IMR-90 (cell line): ENCODE data around the gene PNO1. TPM values are rescaled to one million over a fixed set of nuclear protein-coding genes. Genes with fewer than 3 reads are reported as not detected.

ENCODE experiments used
- ATAC-seq: fragments of 200-7000 bp; cut with Tn5 transposase; 2 replicates; pipeline ENCODE4 v1.9.1; 2020; ENCODE audit warnings: low read depth, mild to moderate bottlenecking, moderate library complexity
- BruUV-seq: library from RNA; stranded (reverse); fragments of 400-500 nt; replicated peaks from 2 replicates; lab custom pipeline; 2021; lab: Mats Ljungman, UMichigan
- CTCF ChIA-PET: fragments of 300-600 bp; formaldehyde crosslinking; extraction: SDS; loops from one replicate; lab custom pipeline; 2021; ENCODE audit warnings: antibody characterized with exemption; lab: Yijun Ruan, JAX
- POLR2A ChIA-PET: fragments of 300-600 bp; sonication (Branson Sonifier 250); formaldehyde crosslinking; loops from one replicate; lab custom pipeline; 2022; ENCODE audit warnings: antibody characterized with exemption; ENCODE audit not compliant: unreplicated experiment; lab: Charles Lee
- DNase-seq: peaks from one replicate; pipeline ENCODE4 v3.0.0; 2013
- H2AFZ ChIP-seq: replicated peaks from 2 replicates; pipeline ENCODE3; 2013; ENCODE audit warnings: low read length, mild to moderate bottlenecking; ENCODE audit not compliant: poor library complexity
- H2AK5ac ChIP-seq: 2 replicates; pipeline ENCODE4 v1.6.1; 2013; ENCODE audit warnings: low read depth, low read length, inconsistent platforms
- H2AK9ac ChIP-seq: replicated peaks from 2 replicates; pipeline ENCODE3; 2013; ENCODE audit warnings: mild to moderate bottlenecking, low read depth, low read length, moderate library complexity; ENCODE audit not compliant: poor library complexity
- H2BK120ac ChIP-seq: 2 replicates; pipeline ENCODE4 v1.6.1; 2013; ENCODE audit warnings: low read depth, low read length, inconsistent platforms
- H2BK15ac ChIP-seq: 3 replicates; pipeline ENCODE4 v1.6.1; 2013; ENCODE audit warnings: low read depth, low read length, inconsistent platforms
- H2BK20ac ChIP-seq: 2 replicates; pipeline ENCODE4 v1.6.1; 2013; ENCODE audit warnings: low read depth, mild to moderate bottlenecking, inconsistent platforms, low read length, moderate library complexity
- H2BK5ac ChIP-seq: 2 replicates; pipeline ENCODE4 v1.6.1; 2013; ENCODE audit warnings: mild to moderate bottlenecking, low read depth, low read length, inconsistent platforms; ENCODE audit not compliant: poor library complexity, severe bottlenecking
- H3K14ac ChIP-seq: replicated peaks from 2 replicates; pipeline ENCODE4 v1.6.1; 2013; ENCODE audit warnings: low read depth, low read length, inconsistent platforms
- H3K18ac ChIP-seq: 2 replicates; pipeline ENCODE4 v1.6.1; 2013; ENCODE audit warnings: low read depth, low read length, control low read depth
- H3K23ac ChIP-seq: 2 replicates; pipeline ENCODE4 v1.6.1; 2013; ENCODE audit warnings: low read depth, low read length, inconsistent platforms
- H3K27ac ChIP-seq: 2 replicates; pipeline ENCODE4 v1.5.1; 2013; ENCODE audit warnings: mild to moderate bottlenecking, control low read depth, low read length; ENCODE audit not compliant: insufficient read depth
- H3K27me3 ChIP-seq: 2 replicates; pipeline ENCODE4 v1.6.1; 2013; ENCODE audit warnings: low read length; ENCODE audit not compliant: control insufficient read depth, insufficient read depth
- H3K36me3 ChIP-seq: 2 replicates; pipeline ENCODE4 v1.6.1; 2013; ENCODE audit warnings: low read length, mixed read lengths; ENCODE audit not compliant: control insufficient read depth, insufficient read depth
- H3K4ac ChIP-seq: 2 replicates; pipeline ENCODE4 v1.6.1; 2013; ENCODE audit warnings: low read depth, low read length, inconsistent platforms
- H3K4me1 ChIP-seq: 2 replicates; pipeline ENCODE4 v1.6.1; 2013; ENCODE audit warnings: low read length, mixed read lengths; ENCODE audit not compliant: control insufficient read depth, insufficient read depth
- H3K4me2 ChIP-seq: 2 replicates; pipeline ENCODE4 v1.6.1; 2013; ENCODE audit warnings: low read depth, mild to moderate bottlenecking, control low read depth, low read length, moderate library complexity
- H3K4me3 ChIP-seq: 2 replicates; pipeline ENCODE4 v1.5.1; 2013; ENCODE audit warnings: low read depth, mild to moderate bottlenecking, control low read depth, low read length, moderate library complexity; ENCODE audit not compliant: insufficient read depth
- H3K56ac ChIP-seq: 2 replicates; pipeline ENCODE4 v1.6.1; 2013; ENCODE audit warnings: low read length, inconsistent platforms; ENCODE audit not compliant: insufficient read depth; ENCODE audit errors: extremely low read depth
- H3K79me1 ChIP-seq, 2 experiments: 2 replicates each; pipeline ENCODE4 v1.6.1; 2013; ENCODE audit warnings: low read length in 2 of 2, inconsistent platforms in 1 of 2, low read depth in 1 of 2
- H3K9ac ChIP-seq: 2 replicates; pipeline ENCODE4 v1.6.1; 2013; ENCODE audit warnings: low read depth, low read length, control low read depth
- H3K9me1 ChIP-seq: 2 replicates; pipeline ENCODE4 v1.6.1; 2013; ENCODE audit warnings: low read length, inconsistent platforms; ENCODE audit not compliant: insufficient read depth
- H3K9me3 ChIP-seq: 2 replicates; pipeline ENCODE4 v1.6.1; 2013; ENCODE audit warnings: low read length; ENCODE audit not compliant: control insufficient read depth, insufficient read depth
- H4K20me1 ChIP-seq: 2 replicates; pipeline ENCODE4 v1.6.1; 2013; ENCODE audit warnings: low read length, inconsistent platforms; ENCODE audit not compliant: insufficient read depth
- H4K5ac ChIP-seq: 2 replicates; pipeline ENCODE4 v1.6.1; 2013; ENCODE audit warnings: mild to moderate bottlenecking, low read depth, low read length, control low read depth
- H4K8ac ChIP-seq, 2 experiments: 2 replicates each; pipeline ENCODE4 v1.6.1; 2013; ENCODE audit warnings: low read depth in 2 of 2, low read length in 2 of 2, control low read depth in 1 of 2, inconsistent platforms in 1 of 2
- H4K91ac ChIP-seq: 2 replicates; pipeline ENCODE4 v1.6.1; 2013; ENCODE audit warnings: low read depth, low read length, inconsistent platforms; ENCODE audit not compliant: insufficient read depth
- BHLHE40 ChIP-seq: fragments of 150-350 bp; IDR thresholded peaks from 2 replicates; pipeline ENCODE4 v1.6.1; 2016; ENCODE audit warnings: mild to moderate bottlenecking, low read depth, low read length
- CEBPB ChIP-seq: IDR thresholded peaks from 2 replicates; pipeline ENCODE4 v1.6.1; 2012; ENCODE audit warnings: low read depth, low read length, improper control_type of control experiment
- MAFK ChIP-seq: IDR thresholded peaks from 2 replicates; pipeline ENCODE4 v1.6.1; 2012; ENCODE audit warnings: low read depth, low read length, improper control_type of control experiment
- MXI1 ChIP-seq: IDR thresholded peaks from 2 replicates; pipeline ENCODE4 v1.6.1; 2012; ENCODE audit warnings: low read depth, mild to moderate bottlenecking, low read length, moderate library complexity, borderline replicate concordance
- NFE2L2 ChIP-seq: fragments of 150-350 bp; IDR thresholded peaks from 2 replicates; pipeline ENCODE4 v1.6.1; 2016; ENCODE audit warnings: low read depth, mild to moderate bottlenecking, low read length
- POLR2A ChIP-seq: IDR thresholded peaks from 2 replicates; pipeline ENCODE4 v1.6.1; 2012; ENCODE audit warnings: mild to moderate bottlenecking, low read depth, low read length
- RAD21 ChIP-seq: IDR thresholded peaks from 2 replicates; pipeline ENCODE4 v1.6.1; 2012; ENCODE audit warnings: low read length, improper control_type of control experiment
- RCOR1 ChIP-seq: IDR thresholded peaks from 2 replicates; pipeline ENCODE4 v1.6.1; 2012; ENCODE audit warnings: mild to moderate bottlenecking, low read length, improper control_type of control experiment; ENCODE audit not compliant: insufficient replicate concordance
- RFX5 ChIP-seq: IDR thresholded peaks from 2 replicates; pipeline ENCODE4 v1.8.0; 2012; ENCODE audit warnings: low read depth, mild to moderate bottlenecking, low read length, moderate library complexity
- SMC3 ChIP-seq: fragments of 150-350 bp; IDR thresholded peaks from 2 replicates; pipeline ENCODE4 v1.6.1; 2016; ENCODE audit warnings: low read depth, mild to moderate bottlenecking, antibody characterized with exemption, low read length, moderate library complexity
- WGBS, 2 experiments: methylation state at CpG; one replicate each; pipeline versions ENCODE4 v1.1.5 to v1.1.7; 2013; ENCODE audit warnings: missing lambda C conversion rate in 2 of 2; ENCODE audit not compliant: insufficient read length in 1 of 2; ENCODE audit errors: extremely low coverage in 2 of 2; 5-methylcytosine and 5-hydroxymethylcytosine counted together
- dilution Hi-C: fragments of 300-500 bp; cut with HindIII; formaldehyde crosslinking; loops from one replicate; pipeline ENCODE4 v1.14.3; 2018; ENCODE audit warnings: low sequenced_read_pairs; ENCODE audit not compliant: unreplicated experiment
- in situ Hi-C: fragments of 300-500 bp; cut with MboI; formaldehyde crosslinking; loops from 3 replicates; pipeline ENCODE4 v1.14.3; 2019; ENCODE audit warnings: low sequenced_read_pairs, inconsistent platforms, mixed read lengths
- intact Hi-C: fragments of 100-400 bp; cut with micrococcal nuclease; formaldehyde crosslinking; loops from 2 replicates; pipeline ENCODE4 v1.10.0; 2022
- polyA plus RNA-seq, 3 experiments: library from polyadenylated mRNA; depleted of rRNA; stranded (reverse); fragments of >200 nt; gene quantifications; 2 replicates each; pipeline ENCODE4 v1.2.3, GENCODE V29; 2012; ENCODE audit warnings: low replicate concordance in 1 of 3
- total RNA-seq: library from RNA; depleted of rRNA; stranded (reverse); fragments of >200 nt; gene quantifications from 2 replicates; pipeline ENCODE4 v1.2.3, GENCODE V29; 2012
- TF ChIP-seq, protein P1 (sequence below): fragments of 150-350 bp; IDR thresholded peaks from 2 replicates; pipeline ENCODE4 v1.6.1; 2016; ENCODE audit warnings: low read depth, mild to moderate bottlenecking, low read length, moderate library complexity, borderline replicate concordance
- TF ChIP-seq, protein P2 (sequence below): conservative IDR thresholded peaks from 2 replicates; pipeline ENCODE4 v1.5.1; 2012; ENCODE audit warnings: mild to moderate bottlenecking, low read depth, low read length, improper control_type of control experiment
- TF ChIP-seq, protein P3 (sequence below): fragments of 150-350 bp; IDR thresholded peaks from 2 replicates; pipeline ENCODE4 v1.6.1; 2017; ENCODE audit warnings: mild to moderate bottlenecking, antibody characterized with exemption, low read length, low read depth

Gene PNO1
- total and polyA plus RNA-seq, 2 of the 4 experiments (the other 2 are of a cell fraction) = 12.8 to 14.7 TPM

DNA sequence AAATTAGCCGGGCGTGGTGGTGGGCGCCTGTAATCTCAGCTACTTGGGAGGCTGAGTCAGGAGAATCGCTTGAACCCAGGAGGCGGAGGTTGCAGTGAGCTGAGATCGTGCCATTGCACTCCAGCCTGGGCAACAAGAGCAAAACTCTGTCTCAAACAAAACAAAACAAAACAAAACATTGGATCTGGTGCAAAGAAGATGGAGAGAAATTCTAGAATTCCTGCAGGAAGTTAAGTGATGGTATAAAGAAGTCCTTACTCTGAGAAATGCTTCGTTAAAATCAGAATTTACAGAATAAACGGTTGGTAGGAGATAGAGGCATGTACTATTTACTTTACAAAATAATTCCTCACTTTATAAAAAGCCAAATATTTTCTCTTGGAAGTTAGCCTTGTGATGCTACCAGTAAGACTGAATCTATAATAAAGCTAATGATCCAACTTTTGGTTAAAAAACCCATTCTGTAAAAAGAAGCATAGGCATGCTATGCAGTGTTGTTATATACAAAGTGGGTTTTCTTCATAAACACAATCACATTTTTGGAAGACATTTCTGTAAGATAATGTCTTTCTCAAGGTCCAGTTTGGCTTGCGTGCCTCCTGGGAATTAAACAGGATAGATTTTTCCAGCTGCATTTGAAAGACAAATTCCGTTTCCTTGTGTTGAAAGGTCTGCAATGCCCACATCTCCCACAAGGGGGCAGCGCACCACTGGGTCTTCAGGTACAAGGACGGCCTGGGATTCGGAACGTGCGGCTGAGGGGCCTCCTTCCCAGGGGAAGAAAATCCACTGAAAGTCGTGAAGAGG lies 35.6 kb upstream of the PNO1 start:
- Histone ChIP-seq H4K20me1 (no peaks in the 10 kb centered on the region), H3K18ac (no peak overlapping the region), H3K27me3 (peaks cover 1% of the 10 kb centered on the region; the same call in 1 of the 2 replicates), H2AK9ac (no peak overlapping the region), H3K9me3 (no peaks in the 10 kb centered on the region), H3K23ac (no peak overlapping the region), H4K5ac (no peak overlapping the region), H4K8ac (peak overlapping the region in 1 of 2 experiments; percentile 38; a peak in 1 of 4 replicates), H2BK15ac (no peak overlapping the region), H3K9ac (peak overlapping the region; percentile 3; the same call in 1 of the 2 replicates), H3K4me1 (no peaks in the 10 kb centered on the region; the same call in none of the 2 replicates), H2AK5ac (no peak overlapping the region), H3K27ac (no peak overlapping the region), H2BK120ac (no peak overlapping the region), H3K4me2 (peak overlapping the region; percentile 62), H3K9me1 (no peaks in the 10 kb centered on the region), H2BK20ac (no peak overlapping the region), H3K36me3 (no peaks in the 10 kb centered on the region), H3K4me3 (no peak overlapping the region), H2AFZ (peak overlapping the region; percentile 75), H3K79me1 (no peaks in the 10 kb centered on the region), H3K4ac (no peak overlapping the region), H3K56ac (no peak overlapping the region), H4K91ac (no peak overlapping the region), H2BK5ac (no peak overlapping the region), H3K14ac (0 out of 2 replicates have a peak overlapping the region, but pooled peaks have one; percentile 23)
- intact Hi-C loops = loop anchor here (1.0 to 5.0 kb wide), 5 partner anchors 35 to 319 kb away; partner anchors contain the start of gene PNO1
- ATAC-seq = peak; percentile 89
- BruUV-seq = no TSS peak
- in situ Hi-C loops = loop anchor here (5.0 kb wide), 2 partner anchors 165 to 320 kb away; no protein-coding TSS in a partner anchor
- CTCF ChIA-PET = interaction anchor here (0.6 to 3.0 kb wide), 13 partner anchors 12 to 322 kb away, joined by 3 to 23 read pairs (median 4); a partner anchor contains a TSS
- dilution Hi-C loops = no loop called here
- WGBS, 2 experiments = no CpG with 5 or more reads among the region's 16 CpGs
- POLR2A ChIA-PET = interaction anchor here (0.7 kb wide), 1 partner anchor 130 kb away, joined by 3 read pairs; the partner anchor contains the start of gene PPP3R1
- DNase-seq = peak; percentile 88
- TF ChIP-seq, protein P1, sequence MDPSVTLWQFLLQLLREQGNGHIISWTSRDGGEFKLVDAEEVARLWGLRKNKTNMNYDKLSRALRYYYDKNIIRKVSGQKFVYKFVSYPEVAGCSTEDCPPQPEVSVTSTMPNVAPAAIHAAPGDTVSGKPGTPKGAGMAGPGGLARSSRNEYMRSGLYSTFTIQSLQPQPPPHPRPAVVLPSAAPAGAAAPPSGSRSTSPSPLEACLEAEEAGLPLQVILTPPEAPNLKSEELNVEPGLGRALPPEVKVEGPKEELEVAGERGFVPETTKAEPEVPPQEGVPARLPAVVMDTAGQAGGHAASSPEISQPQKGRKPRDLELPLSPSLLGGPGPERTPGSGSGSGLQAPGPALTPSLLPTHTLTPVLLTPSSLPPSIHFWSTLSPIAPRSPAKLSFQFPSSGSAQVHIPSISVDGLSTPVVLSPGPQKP = no peak
- TF ChIP-seq NFE2L2 (no peak), RAD21 (peak; percentile 96), CEBPB (no peak), BHLHE40 (peak; percentile 88), POLR2A (no peak), SMC3 (peak; percentile 97), RCOR1 (no peak), MXI1 (0 out of 2 replicates have a peak, but pooled peaks have one; percentile 20), MAFK (no peak), RFX5 (no peak)
- TF ChIP-seq, protein P2, sequence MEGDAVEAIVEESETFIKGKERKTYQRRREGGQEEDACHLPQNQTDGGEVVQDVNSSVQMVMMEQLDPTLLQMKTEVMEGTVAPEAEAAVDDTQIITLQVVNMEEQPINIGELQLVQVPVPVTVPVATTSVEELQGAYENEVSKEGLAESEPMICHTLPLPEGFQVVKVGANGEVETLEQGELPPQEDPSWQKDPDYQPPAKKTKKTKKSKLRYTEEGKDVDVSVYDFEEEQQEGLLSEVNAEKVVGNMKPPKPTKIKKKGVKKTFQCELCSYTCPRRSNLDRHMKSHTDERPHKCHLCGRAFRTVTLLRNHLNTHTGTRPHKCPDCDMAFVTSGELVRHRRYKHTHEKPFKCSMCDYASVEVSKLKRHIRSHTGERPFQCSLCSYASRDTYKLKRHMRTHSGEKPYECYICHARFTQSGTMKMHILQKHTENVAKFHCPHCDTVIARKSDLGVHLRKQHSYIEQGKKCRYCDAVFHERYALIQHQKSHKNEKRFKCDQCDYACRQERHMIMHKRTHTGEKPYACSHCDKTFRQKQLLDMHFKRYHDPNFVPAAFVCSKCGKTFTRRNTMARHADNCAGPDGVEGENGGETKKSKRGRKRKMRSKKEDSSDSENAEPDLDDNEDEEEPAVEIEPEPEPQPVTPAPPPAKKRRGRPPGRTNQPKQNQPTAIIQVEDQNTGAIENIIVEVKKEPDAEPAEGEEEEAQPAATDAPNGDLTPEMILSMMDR = peak; percentile 98
- TF ChIP-seq, protein P3, sequence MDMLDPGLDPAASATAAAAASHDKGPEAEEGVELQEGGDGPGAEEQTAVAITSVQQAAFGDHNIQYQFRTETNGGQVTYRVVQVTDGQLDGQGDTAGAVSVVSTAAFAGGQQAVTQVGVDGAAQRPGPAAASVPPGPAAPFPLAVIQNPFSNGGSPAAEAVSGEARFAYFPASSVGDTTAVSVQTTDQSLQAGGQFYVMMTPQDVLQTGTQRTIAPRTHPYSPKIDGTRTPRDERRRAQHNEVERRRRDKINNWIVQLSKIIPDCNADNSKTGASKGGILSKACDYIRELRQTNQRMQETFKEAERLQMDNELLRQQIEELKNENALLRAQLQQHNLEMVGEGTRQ = no peak
